CD14-positive monocyte (primary cell): ENCODE measurements around the gene SLC13A4. TPM values are rescaled to one million over a fixed set of nuclear protein-coding genes. Genes with fewer than 3 reads are reported as not detected.

Experiments
- DNase-seq, 3 donors: peaks; one replicate each; pipeline ENCODE4 v3.0.0-alpha.2; 2011 to 2022
- H2AFZ ChIP-seq: 2 replicates; pipeline ENCODE4 v1.6.0; 2012; ENCODE audit warnings: mild to moderate bottlenecking, low read depth, low read length, inconsistent platforms; ENCODE audit not compliant: insufficient read depth, poor library complexity, severe bottlenecking
- H3K27ac ChIP-seq, 2 donors: 1 replicate in 1 of 2; 2 replicates in 1 of 2; pipeline ENCODE4 v1.5.1; 2012 to 2013; ENCODE audit warnings: low read length in 2 of 2, control low read depth in 1 of 2, inconsistent platforms in 1 of 2, low read depth in 1 of 2, mild to moderate bottlenecking in 1 of 2
- H3K27me3 ChIP-seq, 2 donors: one replicate each; pipeline versions ENCODE4 v1.6.0 to v1.6.1; 2011 to 2013; ENCODE audit warnings: low read length in 2 of 2; ENCODE audit not compliant: control insufficient read depth in 2 of 2, insufficient read depth in 2 of 2
- H3K36me3 ChIP-seq, 2 donors: replicated peaks in 1 of 2; 1 replicate in 1 of 2; 2 replicates in 1 of 2; pipeline versions ENCODE4 v1.5.1 to v1.6.1; 2012 to 2013; ENCODE audit warnings: low read length in 2 of 2, control low read depth in 1 of 2, inconsistent platforms in 1 of 2, mild to moderate bottlenecking in 1 of 2; ENCODE audit not compliant: insufficient read depth in 2 of 2, control insufficient read depth in 1 of 2
- H3K4me1 ChIP-seq, 2 donors: 1 replicate in 1 of 2; 2 replicates in 1 of 2; pipeline versions ENCODE4 v1.5.1 to v1.6.1; 2012 to 2013; ENCODE audit warnings: low read length in 2 of 2, control low read depth in 1 of 2, inconsistent platforms in 1 of 2, mild to moderate bottlenecking in 1 of 2, moderate library complexity in 1 of 2; ENCODE audit not compliant: insufficient read depth in 2 of 2, control insufficient read depth in 1 of 2
- H3K4me2 ChIP-seq: replicated peaks from 2 replicates; pipeline ENCODE3; 2012; ENCODE audit warnings: low read length, moderate library complexity, mild to moderate bottlenecking; ENCODE audit not compliant: poor library complexity, severe bottlenecking; ENCODE audit errors: extremely low read depth
- H3K4me3 ChIP-seq, 3 experiments: fragments of 200-600 bp in 1 of 3; sonication (generic) in 1 of 3; replicated peaks in 1 of 3; 1 replicate in 2 of 3; 2 replicates in 1 of 3; pipeline ENCODE4 v1.5.1; 2011 to 2013; ENCODE audit warnings: low read length in 3 of 3, mild to moderate bottlenecking in 3 of 3, control low read depth in 2 of 3, low read depth in 2 of 3, inconsistent platforms in 1 of 3, moderate library complexity in 1 of 3
- H3K79me2 ChIP-seq: 2 replicates; pipeline ENCODE4 v1.6.0; 2012; ENCODE audit warnings: mild to moderate bottlenecking, control low read depth, inconsistent platforms, low read length, moderate library complexity; ENCODE audit not compliant: insufficient read depth
- H3K9ac ChIP-seq: 2 replicates; pipeline ENCODE4 v1.6.0; 2017; ENCODE audit warnings: low read length, mild to moderate bottlenecking; ENCODE audit not compliant: insufficient read depth, poor library complexity, severe bottlenecking
- H3K9me3 ChIP-seq, 2 donors: replicated peaks in 1 of 2; 1 replicate in 1 of 2; 2 replicates in 1 of 2; pipeline versions ENCODE4 v1.5.1 to v1.6.1; 2012 to 2013; ENCODE audit warnings: low read length in 2 of 2, control low read depth in 1 of 2; ENCODE audit not compliant: control insufficient read depth in 1 of 2, insufficient read depth in 1 of 2
- H4K20me1 ChIP-seq: 2 replicates; pipeline ENCODE4 v1.6.0; 2012; ENCODE audit warnings: mild to moderate bottlenecking, low read length, control low read depth, moderate library complexity; ENCODE audit not compliant: insufficient read depth
- H3K27ac Mint-ChIP-seq, 7 donors: one replicate each; pipeline ENCODE4 v1.8.0; 2020; ENCODE audit warnings: mild to moderate bottlenecking in 7 of 7, mixed read lengths in 7 of 7, moderate library complexity in 6 of 7, inconsistent platforms in 2 of 7
- H3K27me3 Mint-ChIP-seq, 3 donors: one replicate each; pipeline ENCODE4 v1.8.0; 2021 to 2022; ENCODE audit warnings: low read depth in 3 of 3, mild to moderate bottlenecking in 3 of 3, mixed read lengths in 3 of 3, moderate library complexity in 3 of 3, inconsistent platforms in 1 of 3
- H3K36me3 Mint-ChIP-seq, 2 donors: one replicate each; pipeline ENCODE4 v1.8.0; 2020; ENCODE audit warnings: mixed read lengths in 2 of 2, inconsistent platforms in 1 of 2, mild to moderate bottlenecking in 1 of 2
- H3K4me1 Mint-ChIP-seq: one replicate; pipeline ENCODE4 v1.8.0; 2020; ENCODE audit warnings: mild to moderate bottlenecking, mixed read lengths
- H3K4me3 Mint-ChIP-seq, 2 donors: one replicate each; pipeline ENCODE4 v1.8.0; 2020; ENCODE audit warnings: mild to moderate bottlenecking in 2 of 2, mixed read lengths in 2 of 2, moderate library complexity in 1 of 2
- H3K9me3 Mint-ChIP-seq, 7 donors: one replicate each; pipeline ENCODE4 v1.8.0; 2020 to 2022; ENCODE audit warnings: mixed read lengths in 7 of 7, mild to moderate bottlenecking in 6 of 7, moderate library complexity in 6 of 7, inconsistent platforms in 2 of 7
- WGBS: methylation state at CpG from one replicate; pipeline ENCODE4 v1.1.5; 2013; ENCODE audit warnings: missing lambda C conversion rate; ENCODE audit not compliant: insufficient coverage; 5-methylcytosine and 5-hydroxymethylcytosine counted together
- intact Hi-C, 2 donors: fragments of 100-400 bp; cut with micrococcal nuclease; formaldehyde crosslinking; loops; one replicate each; pipeline versions ENCODE4 v1.15.0 to v1.15.1; 2023
- polyA plus RNA-seq, 3 donors: library from polyadenylated mRNA; depleted of rRNA in 1 of 3; unstranded in 2 of 3; stranded (reverse) in 1 of 3; fragments of 300-500 nt in 2 of 3; fragments of >200 nt in 1 of 3; fragmentation: Illumina TruSeq in 2 of 3; gene quantifications; 1 replicate in 2 of 3; 2 replicates in 1 of 3; pipeline ENCODE4 v1.2.3, GENCODE V29; 2012 to 2021
- TF ChIP-seq, protein P1 (sequence below): fragments of 200-600 bp; IDR thresholded peaks from one replicate; pipeline ENCODE4 v1.8.0; 2022; ENCODE audit warnings: antibody characterized with exemption, mild to moderate bottlenecking

The SLC13A4 gene
- polyA plus RNA-seq, 3 donors: not detected

DNA sequence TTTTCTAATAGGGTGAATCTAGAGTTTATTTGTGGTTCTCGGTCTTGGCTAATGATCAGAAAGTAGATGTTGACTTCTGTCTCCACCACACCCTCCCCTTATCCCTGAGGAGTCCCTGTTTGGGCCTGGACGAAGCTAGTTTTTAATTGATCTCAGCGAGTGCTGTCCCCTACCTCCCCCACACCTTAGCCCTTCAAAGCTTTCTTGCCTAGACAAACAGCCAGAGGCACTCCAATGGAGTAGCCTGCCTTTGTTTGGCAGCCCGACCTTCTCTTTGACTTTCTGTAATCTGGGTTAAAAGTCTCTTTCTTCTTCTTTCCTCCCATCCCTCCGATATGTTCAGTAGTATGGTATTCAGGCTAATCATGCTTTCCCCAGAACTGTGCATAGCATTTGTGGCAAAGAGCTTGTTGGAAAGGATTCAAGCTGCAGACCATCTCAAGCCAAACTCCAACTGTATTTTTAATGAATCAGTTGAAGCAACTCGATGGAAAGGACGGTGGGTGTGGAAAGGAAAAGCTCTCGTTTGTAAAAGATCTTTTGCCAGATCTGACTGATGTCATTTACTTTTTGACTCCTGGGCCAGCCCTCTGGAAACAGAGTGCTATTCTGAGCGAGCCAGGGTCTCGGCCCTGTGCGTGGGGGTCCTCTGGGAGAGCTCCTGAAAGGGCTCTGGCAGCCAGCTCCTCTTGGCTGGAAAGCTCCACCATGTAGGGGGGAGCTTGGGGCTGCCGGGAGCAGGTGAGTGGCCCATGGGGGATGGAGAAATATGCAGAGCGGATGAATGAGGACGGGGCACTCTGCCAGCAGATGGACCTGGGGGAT is 16.1 kb upstream of the SLC13A4 start:
- H3K27ac ChIP-seq: no peak overlapping the region
- H3K9me3 ChIP-seq: no peaks in the 10 kb centered on the region
- peaks cover 0 to 2% (median 0%) of the 10 kb centered on the region in 7 donors for H3K9me3 Mint-ChIP-seq
- H3K79me2 ChIP-seq: no peaks in the 10 kb centered on the region
- no peaks in the 10 kb centered on the region for H3K36me3 Mint-ChIP-seq
- H4K20me1 ChIP-seq: no peaks in the 10 kb centered on the region
- no peak overlapping the region for H2AFZ ChIP-seq
- peak overlapping the region in 2 of 7 donors; percentile 5 to 71 for H3K27ac Mint-ChIP-seq
- no peaks in the 10 kb centered on the region for H3K36me3 ChIP-seq
- 91% methylated on average over 8 of the region's 14 CpGs for WGBS
- no peak overlapping the region for H3K4me2 ChIP-seq
- DNase-seq: no peak
- no peaks in the 10 kb centered on the region for H3K4me1 ChIP-seq
- no peak overlapping the region for H3K4me3 ChIP-seq
- H3K27me3 Mint-ChIP-seq: peaks cover 3 to 15% (median 5%) of the 10 kb centered on the region in 3 donors
- H3K4me3 Mint-ChIP-seq: no peak overlapping the region
- intact Hi-C loops: no loop called here
- H3K4me1 Mint-ChIP-seq: no peaks in the 10 kb centered on the region
- no peak overlapping the region for H3K9ac ChIP-seq
- TF ChIP-seq, protein P1, sequence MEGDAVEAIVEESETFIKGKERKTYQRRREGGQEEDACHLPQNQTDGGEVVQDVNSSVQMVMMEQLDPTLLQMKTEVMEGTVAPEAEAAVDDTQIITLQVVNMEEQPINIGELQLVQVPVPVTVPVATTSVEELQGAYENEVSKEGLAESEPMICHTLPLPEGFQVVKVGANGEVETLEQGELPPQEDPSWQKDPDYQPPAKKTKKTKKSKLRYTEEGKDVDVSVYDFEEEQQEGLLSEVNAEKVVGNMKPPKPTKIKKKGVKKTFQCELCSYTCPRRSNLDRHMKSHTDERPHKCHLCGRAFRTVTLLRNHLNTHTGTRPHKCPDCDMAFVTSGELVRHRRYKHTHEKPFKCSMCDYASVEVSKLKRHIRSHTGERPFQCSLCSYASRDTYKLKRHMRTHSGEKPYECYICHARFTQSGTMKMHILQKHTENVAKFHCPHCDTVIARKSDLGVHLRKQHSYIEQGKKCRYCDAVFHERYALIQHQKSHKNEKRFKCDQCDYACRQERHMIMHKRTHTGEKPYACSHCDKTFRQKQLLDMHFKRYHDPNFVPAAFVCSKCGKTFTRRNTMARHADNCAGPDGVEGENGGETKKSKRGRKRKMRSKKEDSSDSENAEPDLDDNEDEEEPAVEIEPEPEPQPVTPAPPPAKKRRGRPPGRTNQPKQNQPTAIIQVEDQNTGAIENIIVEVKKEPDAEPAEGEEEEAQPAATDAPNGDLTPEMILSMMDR: no peak
- no peaks in the 10 kb centered on the region for H3K27me3 ChIP-seq

DNA sequence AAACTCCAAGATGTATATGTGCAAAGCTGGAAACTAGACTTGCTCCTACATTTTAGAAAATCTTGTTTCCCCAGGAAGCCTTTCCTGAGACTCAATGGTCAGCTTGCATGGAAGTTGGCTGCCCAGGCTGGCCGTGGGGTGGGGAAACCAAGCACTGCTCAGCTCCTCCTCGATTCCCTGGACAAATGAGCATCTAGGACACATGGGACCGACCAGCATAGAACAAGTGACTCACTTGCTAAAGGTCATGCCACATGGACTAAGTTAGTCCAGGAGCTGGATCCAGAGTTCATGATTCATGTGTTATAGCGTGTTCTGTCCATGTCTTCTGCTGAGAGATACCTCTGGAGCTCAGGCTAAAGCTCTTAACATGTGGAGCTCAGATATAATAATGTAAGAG is 14.4 kb upstream of the SLC13A4 start:
- Mint-ChIP-seq H3K9me3 (no peaks in the 10 kb centered on the region), H3K4me3 (no peak overlapping the region), H3K27ac (no peak overlapping the region), H3K27me3 (peaks cover 1 to 20% (median 2%) of the 10 kb centered on the region in 3 donors), H3K36me3 (no peaks in the 10 kb centered on the region), H3K4me1 (no peaks in the 10 kb centered on the region)
- Histone ChIP-seq H3K9ac (no peak overlapping the region), H3K27ac (no peak overlapping the region), H3K9me3 (no peaks in the 10 kb centered on the region), H4K20me1 (no peaks in the 10 kb centered on the region), H2AFZ (no peak overlapping the region), H3K79me2 (no peaks in the 10 kb centered on the region), H3K36me3 (no peaks in the 10 kb centered on the region), H3K4me3 (no peak overlapping the region), H3K27me3 (no peaks in the 10 kb centered on the region), H3K4me2 (no peak overlapping the region), H3K4me1 (no peaks in the 10 kb centered on the region)
- intact Hi-C loops: no loop called here
- WGBS: 90% methylated on average over 4 of the region's 4 CpGs
- TF ChIP-seq, protein P1: no peak
- no peak for DNase-seq
